GM10847 (cell line): ENCODE measurements around the gene DOCK8.

ENCODE experiments used
- POLR2A ChIP-seq: IDR thresholded peaks from 2 replicates; pipeline ENCODE4 v1.6.1; 2011; ENCODE audit not compliant: insufficient read length; ENCODE audit errors: extremely low read depth

The DOCK8 gene

GRCh38 chr9:469672-470551, 255.2 kb downstream of the DOCK8 start:
- peak; percentile 58 for TF ChIP-seq POLR2A

GRCh38 chr9:470552-471194, 256.0 kb downstream of the DOCK8 start:
- no peak for TF ChIP-seq POLR2A

GRCh38 chr9:471320-471719, 256.7 kb downstream of the DOCK8 start:
- no peak for TF ChIP-seq POLR2A

GRCh38 chr9:472479-473075, 257.9 kb downstream of the DOCK8 start:
- TF ChIP-seq POLR2A, result no peak

- no peak for TF ChIP-seq POLR2A
Measured at GRCh38 chr9:477193-477592, 262.5 kb downstream of the DOCK8 start.

- TF ChIP-seq POLR2A, result no peak
Measured at GRCh38 chr9:479304-479970, 264.8 kb downstream of the DOCK8 start.

- no peak for TF ChIP-seq POLR2A
Measured at GRCh38 chr9:479971-480350, 265.3 kb downstream of the DOCK8 start.

GRCh38 chr9:482739-483138, 268.1 kb downstream of the DOCK8 start:
- no peak for TF ChIP-seq POLR2A

GRCh38 chr9:486156-486555, 271.5 kb downstream of the DOCK8 start:
- TF ChIP-seq POLR2A, result no peak

GRCh38 chr9:487429-487828, 272.8 kb downstream of the DOCK8 start:
- no peak for TF ChIP-seq POLR2A

GRCh38 chr9:488448-488847, 273.8 kb downstream of the DOCK8 start:
- TF ChIP-seq POLR2A, result no peak

GRCh38 chr9:489198-490197, 274.8 kb downstream of the DOCK8 start:
- no peak for TF ChIP-seq POLR2A

- TF ChIP-seq POLR2A, result no peak
Measured at GRCh38 chr9:494764-495163, 280.1 kb downstream of the DOCK8 start.

GRCh38 chr9:495739-496138, 281.1 kb downstream of the DOCK8 start:
- no peak for TF ChIP-seq POLR2A
